Stimulated activated CD4-positive, alpha-beta T cell treated with anti-CD3 and anti-CD28 coated beads, TNF-alpha, amount 100 ng/mL, for 48 hours (primary cell): Measurements from ENCODE around the gene TSHZ2.
"Not testable (repeated sequence)": the region's sequence is repeated elsewhere in the genome, so short reads cannot be mapped to it uniquely, and the experiment has no call there.

Source experiments
- DNase-seq, 3 donors: peaks; one replicate each; pipeline ENCODE4 v3.0.0-alpha.2; 2020; ENCODE audit warnings: low read depth in 3 of 3

Gene TSHZ2

DNA sequence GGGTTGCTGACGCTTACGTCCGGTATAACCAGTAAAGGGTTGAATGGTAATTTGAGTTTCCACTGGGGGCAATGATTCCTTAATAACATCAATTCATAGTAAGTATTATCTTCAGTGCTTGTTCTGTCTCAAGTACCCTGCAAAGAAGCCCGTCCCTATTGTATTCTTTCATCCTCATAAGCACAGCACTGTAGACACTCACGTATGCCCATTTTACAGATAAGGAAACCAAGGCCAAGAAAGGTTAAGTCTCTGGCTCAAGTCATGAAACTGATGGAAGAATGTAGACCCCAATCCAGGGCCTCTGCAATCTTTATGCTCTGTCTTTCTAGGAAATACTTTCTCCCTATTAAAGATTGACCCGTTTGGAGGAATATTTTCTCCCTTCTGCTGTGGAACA, 370.3 kb downstream of the TSHZ2 start:
- no peak for DNase-seq

DNA sequence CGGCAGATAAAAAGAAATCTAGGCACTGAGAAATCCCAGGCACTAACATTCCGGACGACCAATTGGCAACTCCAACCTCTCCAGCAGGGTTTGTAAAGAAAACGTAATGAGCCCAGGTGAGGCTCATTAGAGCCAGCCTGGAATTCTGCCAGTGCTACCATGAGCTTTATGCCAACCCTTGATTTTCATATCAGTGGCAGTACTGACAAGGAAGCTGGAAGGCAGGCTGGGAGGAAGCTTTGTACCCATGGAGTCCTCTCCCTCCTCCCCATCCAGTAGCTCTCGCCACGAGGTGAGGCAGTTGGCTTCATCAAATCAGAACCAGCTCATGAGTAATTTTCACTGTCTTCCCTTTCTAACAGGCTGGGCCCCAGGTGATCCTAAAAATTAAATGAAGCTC, 371.3 kb downstream of the TSHZ2 start:
- DNase-seq, result no peak

DNA sequence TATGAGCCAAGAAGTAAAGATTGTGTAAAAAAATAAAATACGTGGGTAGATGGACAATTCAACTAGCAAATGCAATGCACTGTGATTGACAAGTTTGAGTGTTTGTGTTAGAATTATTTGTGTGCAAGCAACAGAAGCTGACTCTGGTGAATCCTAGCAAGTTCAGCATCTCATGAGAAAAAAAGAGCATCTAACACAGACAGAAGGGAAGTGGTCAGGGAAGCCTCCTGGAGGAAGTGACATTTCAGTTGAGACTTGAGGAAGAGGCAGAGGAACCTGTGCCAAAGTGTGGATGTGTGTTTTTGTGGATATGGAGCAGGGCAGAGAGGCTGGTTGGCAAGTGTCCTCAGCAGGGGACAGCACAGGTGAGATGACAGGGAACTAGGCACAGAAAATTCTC, 372.7 kb downstream of the TSHZ2 start:
- no peak for DNase-seq

DNA sequence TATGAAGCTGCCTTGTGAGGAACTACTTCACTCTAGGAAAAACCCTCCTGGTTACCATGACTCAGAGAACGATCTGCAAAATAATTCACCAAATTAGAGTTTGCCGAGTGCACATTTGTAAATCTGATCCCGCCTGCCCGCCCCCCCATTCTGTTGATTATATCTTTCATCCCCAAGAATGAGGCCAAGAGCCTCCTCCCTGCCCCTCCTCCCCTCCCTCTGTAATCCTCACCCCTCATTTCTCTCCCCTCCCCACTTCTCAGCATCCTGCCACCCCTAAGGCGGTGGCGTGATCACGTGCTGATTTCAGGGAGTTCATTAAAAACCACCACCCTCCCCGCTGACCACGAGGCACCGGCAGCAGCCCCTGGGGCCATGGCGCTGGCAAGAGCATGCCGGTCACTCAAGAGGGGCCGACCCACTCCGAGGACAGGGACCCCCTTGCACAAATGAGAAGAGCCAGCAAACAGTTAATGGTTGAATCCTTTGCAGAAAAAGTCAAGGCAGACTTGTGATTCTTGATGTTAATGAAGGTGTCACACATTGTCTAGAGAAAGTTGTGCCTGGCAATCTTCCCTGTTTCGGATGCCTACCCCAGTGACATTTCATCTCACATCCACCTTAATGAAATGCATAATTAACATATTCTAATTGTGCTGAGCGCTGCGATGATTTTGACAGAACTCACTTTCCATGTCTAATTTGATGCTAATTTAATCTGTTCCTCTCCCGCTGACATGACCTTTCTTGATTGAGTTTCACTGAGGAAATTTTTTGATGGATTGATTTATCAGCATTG, 373.6 kb downstream of the TSHZ2 start:
- no peak for DNase-seq

DNA sequence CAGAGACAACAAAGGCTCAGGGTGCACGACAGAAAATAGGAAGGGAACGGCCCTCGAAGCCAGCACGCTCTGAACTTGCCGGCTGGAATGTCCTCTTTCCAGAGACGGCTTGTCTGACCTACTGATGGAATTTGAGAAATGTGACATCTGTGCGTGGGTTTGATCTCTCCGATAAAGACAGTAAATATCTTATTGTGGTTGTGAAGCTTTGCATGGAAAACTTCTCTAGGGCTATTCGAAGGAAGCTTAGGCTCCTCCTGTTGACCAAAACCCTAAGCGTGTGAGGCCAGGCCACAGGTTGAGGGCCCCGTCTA, 374.1 kb downstream of the TSHZ2 start:
- DNase-seq, result no peak

DNA sequence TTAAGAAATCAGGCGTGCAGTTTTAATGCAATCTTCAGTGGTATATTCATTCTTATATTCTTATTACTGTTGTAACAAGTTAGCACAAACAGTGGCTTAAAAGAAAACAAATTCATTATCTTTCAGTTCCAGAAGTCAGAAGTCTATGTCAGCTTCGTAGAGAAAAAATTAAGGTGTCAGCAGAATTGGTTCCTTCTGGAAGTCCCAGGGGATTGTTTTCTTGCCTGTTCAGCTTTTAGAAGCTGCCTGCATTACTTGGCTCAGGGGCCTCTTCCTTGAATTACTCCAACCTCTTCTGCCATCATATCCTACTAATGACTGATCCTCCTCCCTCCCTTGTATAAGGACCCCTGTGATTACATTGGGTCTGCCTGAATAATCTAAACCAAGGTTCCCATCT, 377.6 kb downstream of the TSHZ2 start:
- DNase-seq, result no peak

DNA sequence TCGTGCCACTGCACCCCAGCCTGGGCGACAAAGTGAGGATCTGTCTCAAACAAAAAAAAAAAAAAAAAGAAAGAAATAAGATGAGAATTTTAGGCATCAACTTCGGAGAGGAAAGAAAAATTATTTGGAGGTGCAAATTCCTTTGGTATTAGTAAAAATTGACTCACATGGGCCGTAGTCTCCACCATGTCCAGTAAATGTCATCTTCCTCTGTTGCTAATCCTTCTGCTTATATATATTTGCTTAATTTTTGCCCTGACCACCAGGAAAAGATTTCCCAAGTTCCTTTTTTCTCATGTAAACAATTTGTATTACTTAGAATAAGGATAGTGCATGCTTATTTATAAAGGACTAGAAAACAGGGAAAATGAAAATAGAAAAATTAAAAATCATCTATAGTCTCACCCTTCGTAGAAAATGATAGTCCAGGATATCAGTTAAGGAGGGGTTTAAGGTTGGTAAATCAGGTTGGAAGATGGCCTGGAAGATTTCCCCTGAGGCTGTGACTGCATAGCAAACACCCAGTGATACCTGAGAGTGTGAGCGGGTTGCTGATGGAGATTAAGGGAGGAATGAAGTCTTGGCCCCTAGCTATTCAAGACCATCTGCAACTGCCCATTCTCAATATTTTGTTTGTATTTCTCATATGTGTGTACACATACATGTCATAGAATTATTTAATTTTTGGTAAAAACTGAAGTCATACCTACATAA, 380.7 kb downstream of the TSHZ2 start:
- DNase-seq, result no peak

DNA sequence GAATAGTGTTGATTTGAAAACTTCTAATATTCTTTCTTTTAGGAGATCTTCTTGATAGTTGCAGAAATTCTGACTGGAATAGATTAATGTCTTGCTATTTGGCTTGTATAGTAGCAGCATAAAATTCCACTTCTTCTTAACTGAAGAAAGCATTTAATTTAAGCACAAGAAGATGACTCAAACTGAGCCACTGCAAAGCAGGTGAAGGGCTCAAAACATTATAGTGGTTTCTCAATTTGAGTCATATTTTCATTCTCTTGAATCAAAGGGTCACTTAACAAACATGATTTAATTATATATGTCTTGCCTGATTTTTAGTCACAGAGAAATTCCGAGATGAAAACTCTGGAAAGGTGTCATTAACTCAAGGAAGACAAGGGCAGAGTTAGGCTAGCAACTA, 382.2 kb downstream of the TSHZ2 start:
- DNase-seq, result no peak

DNA sequence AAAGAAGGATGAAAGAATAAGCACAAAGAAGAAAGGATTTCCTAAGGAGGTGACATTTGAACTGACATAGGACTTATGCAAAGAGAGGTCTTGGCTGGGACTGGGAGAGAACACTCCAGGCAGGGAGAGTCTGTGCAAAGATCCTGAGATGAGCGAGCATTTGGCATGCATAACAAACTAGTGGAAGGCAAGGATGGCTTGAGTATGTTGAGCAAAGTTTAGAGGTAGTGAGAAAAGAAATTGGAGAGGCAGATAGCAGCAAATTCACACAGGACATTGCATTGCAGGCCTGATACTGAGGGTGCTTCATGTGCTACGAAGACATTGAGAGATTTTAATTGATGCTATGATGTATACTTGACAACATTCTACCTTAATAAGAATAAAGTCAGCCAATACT, 383.6 kb downstream of the TSHZ2 start:
- DNase-seq, result no peak

DNA sequence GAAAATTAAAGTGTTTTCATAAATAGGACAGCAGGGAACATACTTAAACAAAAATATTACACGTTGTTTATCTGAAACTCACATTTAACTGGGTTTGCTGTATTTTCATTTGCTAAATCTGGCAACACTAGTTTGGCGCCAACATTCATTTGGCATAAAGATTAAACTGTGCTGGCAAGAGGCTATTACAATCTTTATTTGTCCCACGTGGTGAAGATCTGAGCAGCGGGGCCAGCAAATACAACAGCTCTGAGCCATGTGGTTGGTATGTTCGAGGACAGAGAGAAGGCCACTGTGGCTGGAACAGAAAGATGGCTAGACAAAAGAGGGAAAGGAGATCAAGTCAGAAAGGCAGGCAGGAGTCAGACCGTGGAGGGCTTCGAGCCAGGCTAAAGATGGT, 387.3 kb downstream of the TSHZ2 start:
- DNase-seq, result no peak

DNA sequence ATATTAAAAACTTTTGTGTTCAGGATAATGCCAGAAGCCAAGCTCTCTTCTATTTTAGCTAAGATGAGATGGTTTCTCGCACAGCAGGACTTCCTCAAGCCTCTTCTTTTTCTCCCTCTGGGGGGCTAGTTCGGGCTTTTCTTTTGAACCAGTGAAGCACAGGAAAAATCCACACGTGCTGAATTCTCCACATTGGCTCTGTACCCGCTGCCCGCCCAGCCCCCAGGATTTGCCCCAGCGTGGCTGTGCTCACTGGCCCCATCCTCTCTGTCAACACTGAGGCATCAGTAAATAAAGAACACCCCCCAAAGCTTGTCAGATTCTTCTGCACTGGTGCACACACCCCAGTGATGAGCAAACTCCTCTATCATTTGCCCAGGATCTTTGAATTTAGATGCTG, 388.7 kb downstream of the TSHZ2 start:
- no peak for DNase-seq

DNA sequence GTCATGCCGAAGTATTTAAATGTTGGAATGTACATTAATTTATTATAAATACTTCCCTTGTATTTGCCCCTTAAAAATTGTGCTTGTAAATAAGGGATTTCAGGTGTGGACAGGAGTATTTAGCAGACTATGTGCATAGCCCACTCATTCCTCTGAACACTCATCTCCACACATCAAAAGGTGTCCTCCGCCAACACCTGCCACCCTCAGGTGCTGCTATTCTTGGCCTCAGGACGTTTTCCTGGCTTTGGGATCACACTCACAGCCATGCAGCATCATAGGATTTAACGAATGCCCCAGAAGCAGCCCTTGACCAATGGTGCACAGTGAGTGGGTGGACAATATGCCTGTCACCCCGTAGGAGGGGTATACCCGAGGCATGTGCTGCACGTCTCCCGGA, 390.6 kb downstream of the TSHZ2 start:
- DNase-seq, result no peak

DNA sequence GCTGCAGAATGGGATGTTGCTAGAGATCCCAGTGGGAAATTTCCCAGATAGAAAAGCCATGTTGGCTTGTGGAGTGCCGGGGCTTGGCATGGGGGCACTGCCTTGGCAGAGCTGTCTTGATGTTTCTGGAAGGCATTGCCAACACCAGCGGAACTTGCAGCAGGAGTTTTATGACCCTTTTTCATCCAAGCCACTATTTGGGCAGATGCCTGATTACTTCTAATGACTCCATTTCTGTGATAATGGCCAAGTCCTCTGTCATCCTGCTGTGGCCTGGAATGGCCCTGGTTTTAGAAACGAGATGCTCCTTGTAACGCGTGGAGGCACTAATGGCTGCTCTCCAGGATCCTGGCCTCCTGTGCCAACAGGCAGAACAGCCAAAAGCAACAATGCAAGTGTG, 392.5 kb downstream of the TSHZ2 start:
- DNase-seq, result no peak

DNA sequence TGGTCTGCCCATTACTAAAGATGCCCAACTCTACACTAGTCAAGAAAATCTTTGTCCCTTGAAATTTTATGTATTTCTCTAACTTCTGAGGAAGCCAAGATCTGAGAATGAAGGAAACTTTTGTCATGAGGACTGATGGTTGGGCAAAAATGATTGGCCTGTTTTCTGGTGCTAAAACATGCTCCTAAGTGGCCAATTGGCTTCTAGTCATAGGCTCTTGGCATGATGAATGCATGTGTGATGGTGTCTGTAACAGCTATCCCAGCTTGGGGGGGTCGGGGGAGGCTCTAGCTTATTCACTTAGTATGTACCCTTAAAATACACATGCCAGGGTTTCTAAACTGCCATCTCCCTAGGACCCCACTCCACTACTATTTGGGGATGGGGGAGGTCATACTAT, 392.9 kb downstream of the TSHZ2 start:
- DNase-seq, result no peak

DNA sequence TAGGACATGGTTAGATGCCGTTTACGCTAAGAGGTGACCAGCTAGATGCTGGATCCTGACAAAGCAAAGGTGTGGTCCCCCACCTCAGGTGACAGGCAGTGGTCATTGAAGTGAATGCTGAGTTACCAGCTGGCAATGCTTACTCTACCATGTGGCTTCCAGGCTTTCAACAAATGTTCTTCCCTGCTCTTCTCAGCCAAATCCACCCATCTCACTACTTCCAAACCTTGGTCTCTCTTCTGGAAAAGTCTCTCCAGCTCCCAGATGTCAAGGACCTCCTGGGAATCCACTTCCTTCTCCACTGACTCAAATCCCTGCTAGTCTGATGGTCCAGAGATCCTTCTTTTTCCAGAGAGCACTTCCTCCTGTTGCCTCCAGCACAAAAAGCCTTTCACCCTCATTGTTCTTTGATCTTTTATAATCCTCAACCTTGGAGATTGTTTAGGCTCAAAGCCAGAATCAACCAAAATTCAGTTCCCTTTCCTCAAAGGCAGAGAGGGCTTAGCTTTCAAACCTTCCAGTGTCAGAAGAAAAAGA, 393.4 kb downstream of the TSHZ2 start:
- no peak for DNase-seq

DNA sequence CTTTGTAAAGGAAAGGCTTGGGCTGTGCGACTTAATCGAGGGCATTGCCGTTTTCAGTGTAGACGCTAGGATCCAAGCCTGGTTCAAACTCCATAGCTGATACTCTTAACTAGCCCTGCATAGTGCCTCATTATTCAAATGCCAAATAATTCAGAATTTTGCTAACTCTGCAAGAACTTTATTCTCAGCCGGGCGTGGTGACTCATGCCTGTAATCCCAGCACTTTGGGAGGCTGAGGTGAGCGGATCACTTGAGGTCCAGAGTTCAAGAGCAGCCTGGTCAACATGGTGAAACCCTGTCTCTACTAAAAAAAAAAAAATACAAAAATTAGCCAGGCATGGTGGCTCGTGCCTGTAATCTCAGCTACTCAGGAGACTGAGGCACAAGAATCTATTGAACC, 394.8 kb downstream of the TSHZ2 start:
- not testable (repeated sequence) for DNase-seq

DNA sequence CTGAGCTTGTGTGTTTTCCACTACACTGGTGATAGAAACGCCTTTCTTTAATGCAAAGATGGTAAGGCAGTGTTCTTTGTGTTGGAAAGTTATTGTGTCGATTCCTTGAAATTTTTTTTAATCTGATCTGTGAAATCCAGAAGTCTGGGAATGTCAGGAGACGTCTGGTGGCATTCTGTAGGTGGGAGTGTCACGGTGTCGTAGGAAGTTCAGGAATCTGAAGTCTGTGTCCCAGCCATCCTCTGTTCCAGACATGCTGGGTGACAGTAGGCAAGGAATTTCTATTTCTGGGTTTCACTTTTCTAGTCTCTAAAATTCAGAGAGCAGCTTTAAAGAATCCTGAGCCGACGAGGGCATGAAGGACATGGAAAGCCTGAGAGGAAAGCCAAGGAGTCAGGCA, 397.7 kb downstream of the TSHZ2 start:
- no peak for DNase-seq

DNA sequence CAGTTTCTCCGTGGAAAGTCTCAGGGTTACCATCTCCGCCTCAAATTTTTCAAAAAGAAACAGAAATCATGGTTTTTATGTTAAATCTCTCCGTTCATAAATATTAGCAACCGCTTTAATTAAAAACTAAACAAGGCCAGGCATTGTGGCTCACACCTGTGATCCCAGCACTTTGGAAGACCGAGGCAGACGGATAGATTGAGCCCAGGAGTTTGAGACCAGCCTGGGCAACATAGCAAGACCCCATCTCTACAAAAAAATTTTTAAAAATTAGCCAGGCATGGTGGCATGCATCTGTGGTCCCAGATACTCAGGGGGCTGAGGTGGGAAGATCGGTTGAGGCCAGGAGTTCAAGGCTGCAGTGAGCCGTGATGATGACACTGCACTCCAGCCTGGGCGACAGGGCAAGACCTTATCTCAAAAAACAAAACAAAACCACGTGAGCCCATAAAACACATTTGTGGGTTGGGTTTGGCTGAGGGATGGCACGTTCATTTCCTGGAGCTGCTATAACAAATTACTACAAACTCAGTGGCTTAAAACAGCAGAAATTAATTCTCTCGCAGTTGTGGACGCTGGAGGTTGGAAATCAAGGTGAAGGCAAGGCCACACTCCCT, 398.3 kb downstream of the TSHZ2 start:
- DNase-seq, result no peak

DNA sequence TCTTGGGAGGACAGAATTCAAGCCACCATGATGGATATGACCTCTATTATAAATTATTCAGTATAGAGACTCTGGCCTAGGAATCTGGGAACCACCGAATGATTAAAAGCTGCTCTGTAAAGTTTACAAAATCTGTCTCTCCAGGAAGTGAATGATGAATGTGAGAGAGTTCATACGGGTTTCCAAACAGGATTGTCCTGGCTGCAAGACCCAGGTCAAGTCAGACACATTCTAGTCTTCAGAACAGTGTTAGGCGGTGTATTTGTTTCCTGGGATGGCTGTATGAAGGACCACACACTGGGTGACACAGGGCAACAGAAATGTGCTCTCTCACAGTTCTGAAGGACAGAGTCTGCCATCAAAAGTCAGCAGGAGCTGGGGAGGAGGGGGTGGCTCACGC, 399.1 kb downstream of the TSHZ2 start:
- no peak for DNase-seq

DNA sequence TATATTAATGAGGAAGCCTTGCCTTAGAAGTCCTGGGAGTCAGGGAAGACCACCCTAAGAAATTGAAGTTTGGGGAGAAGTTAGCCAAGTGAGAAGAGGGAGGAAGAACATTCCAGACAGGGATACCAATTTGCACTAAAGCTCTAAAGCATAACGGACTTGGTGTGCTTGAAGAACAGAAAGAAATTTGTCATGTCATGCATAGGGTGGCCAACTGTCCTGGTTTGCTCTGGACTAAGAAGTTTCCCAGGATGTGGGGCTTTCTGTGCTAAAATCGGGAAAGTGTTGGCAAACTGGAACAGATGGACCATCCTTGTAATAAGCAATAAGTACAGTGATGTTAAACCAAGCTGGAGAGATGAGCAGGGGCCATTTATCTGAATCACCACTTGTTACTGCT, 403.9 kb downstream of the TSHZ2 start:
- DNase-seq, result no peak

DNA sequence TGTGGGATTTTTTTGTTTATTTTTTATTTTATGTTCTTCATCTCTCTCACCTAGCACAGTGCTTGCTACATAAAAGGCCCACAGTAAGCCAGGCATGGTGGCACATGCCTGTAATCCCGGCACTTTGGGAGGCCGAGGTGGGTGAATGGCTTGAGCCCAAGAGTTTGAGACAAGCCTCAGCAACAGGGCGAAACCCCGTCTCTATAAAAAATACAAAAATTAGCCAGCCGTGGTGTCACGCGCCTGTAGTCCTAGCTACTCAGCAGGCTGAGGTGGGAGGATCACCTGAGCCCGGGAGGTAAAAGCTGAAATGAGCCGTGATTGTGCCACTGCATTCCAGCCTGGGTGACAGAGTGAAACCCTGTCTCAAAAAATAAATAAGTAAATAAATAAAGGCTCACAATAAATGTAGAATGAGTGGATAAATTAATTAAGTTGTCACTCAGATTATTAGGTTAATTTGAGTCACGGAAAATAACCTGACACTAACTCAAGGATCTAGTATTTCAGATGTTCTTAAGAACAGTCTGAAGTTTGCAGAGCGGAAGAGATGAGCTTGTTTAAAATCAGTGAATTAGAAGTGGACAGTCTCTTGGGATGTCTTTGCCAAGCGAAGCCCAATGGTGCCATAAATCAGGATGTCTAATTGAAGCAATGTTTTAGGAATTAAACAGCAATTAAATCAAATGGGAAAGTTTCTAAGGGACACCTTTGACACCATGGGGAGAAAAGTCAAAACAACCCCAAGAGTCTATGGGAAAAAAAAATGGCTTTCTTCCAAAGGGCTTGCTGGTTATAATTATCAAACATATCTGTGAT, 407.1 kb downstream of the TSHZ2 start:
- no peak for DNase-seq

DNA sequence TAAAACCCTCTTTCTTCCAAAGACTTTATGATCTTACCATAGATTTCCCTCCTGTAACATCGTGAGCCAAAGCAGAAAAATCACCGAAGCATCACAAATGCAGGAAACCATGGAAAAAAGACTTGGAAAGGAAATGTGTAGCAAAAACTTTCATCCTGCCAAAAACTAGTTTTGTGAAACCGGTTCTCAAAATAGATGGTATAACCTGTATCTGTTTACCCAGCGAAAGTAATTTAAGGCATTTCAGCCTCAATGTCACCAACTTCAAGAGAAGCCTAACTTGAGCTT, 407.6 kb downstream of the TSHZ2 start:
- no peak for DNase-seq
